Activated CD8-positive, alpha-beta memory T cell treated with anti-CD3 and anti-CD28 coated beads, Interleukin-2, amount 50 U/mL, for 1 hour (primary cell): ENCODE measurements around the gene WDR46.

Experiments used
- DNase-seq: peaks from one replicate; pipeline ENCODE4 v3.0.0-alpha.2; 2020; ENCODE audit errors: extremely low read depth

The WDR46 gene

GRCh38 chr6:33288921-33289783 lies at the start of gene WDR46, which contains the start of gene PFDN6:
WDR46 (minus strand) TSS chr6:33289239; CDS start chr6:33289170, 69 bp downstream.
PFDN6 (plus strand) TSS chr6:33289601; CDS start chr6:33289857, 256 bp downstream.
- no peak for DNase-seq

- DNase-seq: no peak
Observed at GRCh38 chr6:33336495-33336894, 47.5 kb upstream of the WDR46 start.

DNA sequence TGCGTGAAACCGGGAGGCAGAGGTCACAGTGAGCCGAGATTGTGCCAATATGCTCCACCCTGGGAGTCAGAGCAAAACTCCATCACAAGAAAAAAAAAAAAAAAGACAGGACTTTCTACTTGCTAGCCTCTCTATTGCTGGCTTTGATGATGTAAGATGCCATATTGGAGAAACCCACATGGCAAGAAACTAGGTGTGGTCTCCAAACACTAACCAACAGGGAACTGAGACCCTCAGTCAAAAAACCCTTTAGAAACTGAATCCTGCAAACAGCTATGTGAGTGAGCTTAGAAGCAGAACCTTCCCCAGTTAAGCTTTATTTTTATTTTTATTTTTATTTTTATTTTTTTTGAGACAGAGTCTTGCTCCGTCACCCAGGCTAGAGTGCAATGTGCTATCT lies 46.9 kb upstream of the WDR46 start:
- no peak for DNase-seq

DNA sequence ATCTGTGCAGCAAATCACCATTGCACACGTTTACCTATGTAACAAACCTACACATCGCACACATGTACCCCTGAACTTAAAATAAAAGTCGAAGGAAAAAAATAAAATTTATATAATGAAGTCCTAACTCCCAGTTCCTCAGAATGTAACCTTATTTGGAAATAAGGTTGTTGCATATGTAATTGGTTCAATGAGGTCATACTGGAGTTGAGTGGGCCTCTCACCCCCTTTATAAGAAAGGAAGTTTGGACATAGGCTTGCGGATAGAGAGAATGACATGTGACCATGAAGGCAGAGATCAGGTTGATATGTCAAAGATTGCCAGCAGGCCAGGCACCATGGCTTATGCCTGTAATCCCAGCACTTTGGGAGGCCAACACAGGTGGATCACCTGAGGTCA lies 44.6 kb upstream of the WDR46 start:
- no peak for DNase-seq

DNA sequence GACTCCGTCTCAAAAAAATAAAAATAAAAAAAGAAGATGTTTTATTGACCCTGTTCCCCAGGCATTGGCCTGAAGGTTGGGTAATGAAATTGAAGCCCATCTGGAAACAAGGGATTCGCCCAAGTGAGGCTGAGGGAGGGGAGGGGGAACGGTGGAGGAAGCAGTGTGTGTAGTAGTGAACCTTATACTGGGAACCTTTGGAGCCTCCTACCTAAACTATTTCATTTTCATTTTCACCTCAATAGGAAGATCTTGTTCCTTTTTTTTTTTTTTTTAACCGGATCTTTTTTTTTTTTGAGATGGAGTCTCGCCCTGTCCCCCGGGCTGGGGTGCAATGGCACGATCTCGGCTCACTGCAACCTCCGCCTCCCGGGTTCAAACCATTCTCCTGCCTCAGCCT lies 41.7 kb upstream of the WDR46 start:
- no peak for DNase-seq

GRCh38 chr6:33329058-33329457 lies 40.0 kb upstream of the WDR46 start:
- DNase-seq: no peak

DNA sequence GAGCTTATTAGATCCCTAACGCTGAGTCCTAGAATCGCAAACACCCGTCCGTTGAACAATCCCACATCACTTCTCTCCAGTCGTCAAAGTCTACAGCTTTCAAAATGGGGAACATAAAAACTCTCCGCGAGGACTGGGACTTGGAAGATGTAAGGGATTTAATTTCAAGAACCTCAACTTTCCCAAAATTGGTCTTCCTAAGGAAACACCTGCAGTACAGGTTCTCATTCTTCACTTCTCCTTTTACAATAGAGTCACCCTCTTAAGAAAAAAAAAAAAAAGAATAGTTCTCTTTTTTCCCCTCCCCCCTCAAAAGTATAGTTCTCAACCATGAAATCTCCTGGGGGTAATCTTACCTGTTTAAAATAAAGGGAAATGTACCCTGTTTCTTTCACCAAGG lies 35.1 kb upstream of the WDR46 start:
- no peak for DNase-seq

GRCh38 chr6:33323623-33323948 lies 34.5 kb upstream of the WDR46 start:
- no peak for DNase-seq

- DNase-seq: no peak
Observed at GRCh38 chr6:33321227-33321626, 32.2 kb upstream of the WDR46 start.

DNA sequence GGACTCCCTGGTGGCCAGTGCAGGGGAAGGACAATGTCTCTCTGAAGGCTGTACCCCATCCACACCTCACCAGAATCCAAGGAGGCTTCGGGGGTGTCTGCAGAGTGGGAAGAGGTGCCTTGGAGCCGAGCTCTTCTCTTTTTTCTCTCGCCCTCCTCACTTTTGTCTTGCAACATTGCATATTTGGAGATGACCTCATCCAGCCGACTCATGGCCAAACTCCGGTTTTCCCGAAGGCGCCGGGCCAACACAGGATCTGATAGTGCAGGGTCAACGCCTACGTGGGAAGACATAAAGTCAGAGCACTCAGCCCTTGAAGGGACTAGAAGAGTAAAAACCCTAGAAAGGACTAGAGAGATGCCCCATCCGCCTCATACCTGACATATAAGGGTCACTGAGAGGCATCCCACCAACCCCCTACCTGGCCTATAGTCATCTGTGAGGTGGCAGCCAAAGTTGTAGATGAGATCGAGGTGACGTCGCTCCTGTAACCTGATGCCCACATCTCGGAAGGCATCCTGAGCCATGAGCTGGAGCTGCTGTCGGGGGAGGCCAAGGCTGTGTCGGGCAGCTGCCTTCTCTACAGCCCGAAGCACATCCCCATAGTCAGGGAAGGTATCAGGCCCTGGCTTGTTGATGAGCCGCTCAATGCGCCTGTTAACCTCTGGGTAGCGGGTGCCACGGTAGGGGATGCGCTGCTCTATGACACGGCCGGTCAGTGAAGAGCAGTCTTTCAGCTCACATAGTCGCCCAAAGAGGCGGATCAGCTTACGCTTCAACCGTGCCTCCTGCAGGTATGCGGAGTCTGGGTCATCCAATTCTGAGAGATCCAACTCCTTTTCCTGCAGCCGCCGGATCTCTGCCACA lies 31.5 kb upstream of the WDR46 start:
- no peak for DNase-seq

DNA sequence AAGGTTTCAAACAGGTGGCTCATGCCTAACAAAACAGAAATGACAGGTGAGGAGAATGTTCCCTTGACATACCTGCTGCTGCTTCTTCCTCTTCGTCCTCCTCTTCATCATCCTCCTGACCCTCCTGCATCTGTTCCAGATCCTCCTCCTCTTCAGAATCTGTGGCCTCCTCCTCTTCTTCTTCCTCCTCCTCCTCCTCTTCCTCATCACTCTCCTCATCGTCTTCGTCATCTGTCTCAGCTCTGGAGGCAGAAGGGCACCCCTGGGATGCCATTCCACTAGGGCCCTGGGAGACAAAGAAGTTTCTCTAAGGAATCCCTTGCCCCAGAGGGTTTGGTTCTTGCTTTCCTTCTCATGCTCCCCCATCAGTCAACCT lies 30.9 kb upstream of the WDR46 start:
- DNase-seq: no peak

- no peak for DNase-seq
Observed at GRCh38 chr6:33318426-33319073, 29.5 kb upstream of the WDR46 start.

DNA sequence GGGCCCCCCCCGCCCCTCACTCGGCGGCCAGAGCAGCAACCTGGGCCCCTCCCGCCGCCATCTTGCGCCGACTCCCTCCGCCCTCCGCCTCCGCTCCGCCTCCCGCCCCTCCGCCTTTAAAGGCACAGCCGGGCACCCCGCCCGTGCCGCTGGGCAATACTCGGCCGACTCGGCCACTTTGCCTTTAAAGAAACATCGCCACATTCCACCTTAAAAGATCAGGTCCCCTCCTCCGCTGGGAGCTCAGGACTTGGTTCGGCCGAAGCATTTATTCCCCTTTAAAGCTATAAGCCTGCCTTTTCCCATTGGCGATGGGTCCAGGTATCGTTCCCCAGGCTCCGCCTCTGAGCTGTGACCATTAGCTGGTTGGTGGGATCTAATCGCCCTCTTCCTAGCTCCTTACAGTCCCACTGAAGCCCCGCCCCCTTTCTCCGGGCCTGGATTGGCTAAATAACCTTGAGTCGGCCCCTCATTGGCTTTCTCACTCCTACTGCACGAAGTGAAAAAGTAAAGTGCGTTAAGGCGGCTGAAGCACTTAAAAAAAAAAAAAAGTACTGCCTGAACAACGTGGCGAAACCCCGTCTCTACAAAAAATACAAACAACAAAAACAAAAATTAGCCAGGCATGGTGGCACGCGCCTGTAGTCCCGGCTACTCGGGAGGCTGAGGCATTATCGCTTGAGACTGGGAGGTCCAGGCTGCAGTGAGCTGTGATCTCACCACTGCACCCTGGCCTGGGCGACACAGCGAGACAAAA lies 28.8 kb upstream of the WDR46 start, which contains the start of gene ZBTB22:
Gene ZBTB22, minus strand, starts transcription at position 76 of the 757 bp plus-strand sequence. CDS start 828 bp downstream, outside the sequence.
- peak; percentile 96 for DNase-seq

DNA sequence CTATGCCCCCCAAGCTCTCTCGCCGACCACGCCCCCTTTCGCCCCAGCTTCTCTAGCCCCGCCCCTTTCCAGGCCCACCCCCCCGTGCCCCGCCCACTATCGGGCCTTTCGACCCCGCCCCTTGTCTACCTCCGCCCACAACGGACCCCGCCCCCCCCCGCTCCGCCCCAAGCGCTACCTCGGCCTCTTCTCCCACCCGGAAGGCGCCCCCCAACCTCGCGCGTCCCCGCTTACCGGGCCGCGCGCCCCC lies 28.3 kb upstream of the WDR46 start:
- DNase-seq: no peak

DNA sequence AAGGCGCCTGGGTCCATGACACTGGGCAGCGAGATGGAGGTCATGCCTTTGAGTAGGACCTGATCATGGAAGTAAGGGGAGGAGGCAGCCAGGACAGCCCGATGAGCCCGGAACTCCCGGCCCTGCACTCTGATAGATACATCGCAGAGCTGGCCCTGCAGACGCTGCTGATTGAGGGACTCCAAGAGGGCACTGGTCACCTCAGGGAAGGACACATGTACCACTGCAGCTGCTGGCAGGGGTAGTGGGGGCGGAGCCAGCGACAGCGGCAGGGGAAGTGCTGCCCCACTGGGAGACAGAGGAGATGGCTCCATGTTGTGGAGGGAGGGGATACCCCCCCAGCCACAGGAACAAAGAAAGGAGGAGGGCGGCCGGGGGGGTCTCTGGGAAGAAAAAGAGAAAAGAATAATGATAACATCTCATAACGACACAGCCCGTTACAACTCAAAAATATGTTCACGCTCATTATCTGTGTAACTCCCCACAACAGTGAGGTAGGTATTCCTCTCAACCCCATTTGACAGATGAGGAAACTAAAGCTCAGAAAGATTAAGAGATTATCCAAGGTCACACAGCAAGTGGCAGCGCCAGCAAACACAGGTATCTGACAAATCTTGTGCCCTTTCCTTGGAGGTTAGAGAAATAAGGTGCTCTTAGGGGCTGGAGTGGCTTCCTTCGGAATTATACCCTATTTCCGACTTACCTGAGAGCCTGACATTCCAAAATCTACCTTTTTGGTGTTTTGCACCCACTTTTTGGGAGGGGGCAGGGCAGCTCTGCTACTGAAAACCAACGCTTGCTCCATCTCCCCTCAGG lies 27.8 kb upstream of the WDR46 start:
- DNase-seq: no peak

- DNase-seq: no peak
Observed at GRCh38 chr6:33315793-33316602, 27.0 kb upstream of the WDR46 start.

DNA sequence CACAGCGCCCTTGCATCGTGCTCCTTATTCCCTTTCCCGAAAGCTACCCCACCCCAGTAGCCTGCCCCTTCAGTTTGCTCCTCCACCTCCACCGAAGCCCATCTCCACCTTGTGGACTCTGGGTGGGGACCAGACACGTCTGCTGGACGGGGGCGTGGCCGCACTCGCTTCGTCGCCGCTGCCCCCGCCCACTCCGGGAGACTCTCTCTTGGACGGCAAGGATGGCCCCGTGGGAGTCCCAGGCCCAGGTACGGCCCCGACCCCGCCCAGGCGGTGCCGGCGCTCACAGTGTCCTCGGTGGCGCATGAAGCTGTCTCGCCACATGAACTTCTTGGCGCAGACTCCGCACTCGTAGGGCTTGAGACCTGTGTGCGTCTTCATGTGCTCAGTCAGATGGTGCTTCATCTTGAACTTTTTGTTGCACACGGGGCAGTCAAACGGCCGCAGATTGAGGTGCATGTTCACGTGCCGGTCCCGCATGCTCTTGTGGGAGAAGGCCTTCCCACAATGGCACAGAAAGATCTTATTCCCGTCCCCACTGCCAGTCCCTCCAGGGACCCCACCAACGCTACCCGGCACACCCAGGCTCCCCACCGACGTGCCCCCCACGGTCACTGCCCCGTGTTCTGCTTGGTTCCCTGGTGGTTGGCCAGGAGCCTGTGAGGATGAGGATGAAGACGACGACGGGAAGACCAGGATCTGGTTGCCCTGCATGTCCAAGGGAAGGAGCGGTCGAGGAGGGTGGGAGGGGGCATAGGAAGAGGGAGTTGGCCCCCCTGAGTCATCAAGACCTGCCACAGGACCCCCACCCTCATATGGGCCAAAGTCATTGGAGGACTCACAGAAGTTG lies 26.1 kb upstream of the WDR46 start:
- DNase-seq: no peak

- DNase-seq: no peak
Observed at GRCh38 chr6:33314515-33314942, 25.5 kb upstream of the WDR46 start.
